Measurements from ENCODE around the gene AURKA.
A peak's percentile ranks its signal among the peaks of the same experiment; 100 is the strongest.

DNA sequence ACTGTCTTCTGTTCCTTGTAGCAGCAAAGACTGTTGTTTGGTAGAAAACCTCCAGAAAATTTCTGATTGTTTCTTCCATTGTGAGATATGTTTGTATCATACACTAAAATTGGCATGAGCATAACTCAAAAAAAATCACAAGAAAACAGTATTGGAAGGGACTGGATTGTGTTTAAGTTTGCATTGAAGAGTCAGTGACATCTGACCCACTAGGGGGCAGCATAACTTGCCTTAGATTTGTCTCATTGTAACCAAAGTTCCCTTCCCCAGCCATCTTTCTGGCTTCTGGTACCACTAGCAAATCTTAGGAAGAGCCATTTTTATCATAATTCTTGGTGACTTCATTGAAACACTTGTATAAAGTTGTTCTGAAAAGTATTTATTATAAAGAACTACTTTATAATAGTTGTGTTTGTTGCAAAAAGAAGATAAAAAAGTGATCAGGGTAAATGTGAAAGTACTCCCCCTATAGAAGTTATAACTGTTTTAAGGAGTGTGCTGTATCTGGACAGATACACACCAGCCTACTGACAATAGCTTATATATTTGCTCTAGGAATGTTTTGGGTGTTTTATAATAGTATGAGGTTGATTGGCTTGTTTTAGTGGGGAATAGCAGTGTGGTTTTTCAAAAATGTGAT lies 8.1 kb upstream of the AURKA start:
- peak; percentile 88 for TF ChIP-seq CTCF (IDR thresholded peaks at IDR 0.05; ENCODE audit: insufficient read depth, low read depth, low read length)
- no peak for TF ChIP-seq EZH2 (IDR thresholded peaks at IDR 0.05; ENCODE audit: insufficient read depth, low read length)
